NCI-H2196 (cell line): ENCODE measurements around the gene SYTL2.

Experiments
- DNase-seq: peaks from one replicate; lab custom pipeline; 2025; ENCODE audit not compliant: unreplicated experiment; lab: John Stamatoyannopoulos, UW

Gene SYTL2

DNA sequence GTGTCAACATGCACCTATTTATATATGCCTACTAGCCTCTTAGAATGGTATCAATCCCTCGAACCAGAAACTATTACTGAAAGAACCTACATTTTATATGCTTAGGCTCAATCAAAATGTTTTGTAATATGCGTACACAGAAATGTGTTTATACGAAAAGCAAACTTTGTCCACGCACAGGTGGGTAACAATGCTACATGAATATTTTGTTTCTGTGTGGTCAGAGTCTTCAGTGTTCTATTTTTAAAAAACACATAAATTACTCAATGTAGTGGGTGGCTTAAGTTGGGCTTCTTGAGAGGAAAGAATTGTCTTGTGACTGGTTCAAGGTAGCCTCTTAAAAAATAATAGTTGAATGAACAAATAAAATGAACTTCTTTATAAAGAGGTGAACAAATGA lies 46.1 kb downstream of the SYTL2 start:
- no peak for DNase-seq

DNA sequence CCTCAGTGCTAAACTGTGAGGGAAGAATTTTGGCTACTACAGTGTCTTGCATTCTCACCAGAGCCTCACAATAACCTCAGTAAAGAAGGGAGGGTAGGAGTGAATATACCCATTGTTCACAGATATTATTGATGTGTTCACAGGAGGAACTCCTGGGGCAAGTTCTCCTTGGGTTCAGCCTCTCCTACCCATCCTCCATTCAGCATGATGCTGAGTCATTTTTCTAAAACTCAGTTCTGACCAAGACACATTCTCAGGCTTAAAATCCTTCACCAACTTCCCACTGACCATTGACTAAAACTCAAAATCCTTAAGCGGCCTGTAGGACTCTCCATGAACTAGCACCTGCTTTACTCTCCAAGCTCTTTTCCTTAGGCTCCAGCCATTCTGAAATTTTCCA lies 48.7 kb downstream of the SYTL2 start:
- DNase-seq: no peak

DNA sequence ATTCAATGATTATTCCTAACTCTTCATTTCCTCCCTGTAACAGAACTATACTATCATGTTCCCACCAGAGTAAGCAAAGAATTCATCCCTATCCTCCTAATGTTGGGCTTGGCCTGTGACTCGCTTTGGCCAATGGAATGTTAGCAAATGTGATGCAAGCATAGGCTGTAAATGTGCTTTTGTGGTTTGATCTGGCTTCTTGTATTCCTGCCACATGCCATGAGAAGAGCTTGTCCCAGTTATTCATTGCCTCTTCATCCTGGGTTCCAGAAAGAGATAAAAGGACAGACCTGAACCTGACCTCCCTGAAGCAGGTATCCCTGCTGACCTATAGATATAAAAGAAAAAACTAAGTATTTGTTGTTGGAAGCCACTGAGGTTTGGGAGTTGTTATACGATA lies 51.0 kb downstream of the SYTL2 start:
- peak; percentile 40 for DNase-seq

DNA sequence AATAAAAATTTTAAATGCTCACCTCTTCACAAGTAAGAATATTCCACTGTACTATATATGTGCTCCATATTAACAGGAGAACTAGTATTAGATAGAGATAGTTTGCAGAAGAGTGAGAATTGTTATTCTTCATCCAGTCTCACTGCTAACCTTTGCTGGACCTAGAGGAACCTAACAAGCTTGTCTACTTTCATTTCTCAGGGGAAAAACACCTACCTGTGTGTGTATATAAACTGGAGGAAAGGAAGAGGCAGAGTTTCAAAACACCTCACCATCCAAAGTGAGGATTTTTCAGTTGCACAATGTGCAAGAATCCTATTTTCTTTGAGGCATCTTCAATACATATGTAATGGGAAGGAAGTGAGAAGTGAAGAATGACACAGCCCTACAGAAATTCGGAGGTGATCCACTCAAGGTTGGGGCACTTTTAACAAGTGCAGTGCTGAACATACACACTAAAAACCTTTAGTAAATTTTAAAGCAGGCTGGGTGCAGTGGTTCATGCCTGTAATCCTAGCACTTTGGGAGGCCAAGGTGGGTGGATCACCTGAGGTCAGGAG lies 52.4 kb downstream of the SYTL2 start:
- no peak for DNase-seq

GRCh38 chr11:85758026-85758425 lies 52.9 kb downstream of the SYTL2 start:
- DNase-seq: no peak

- DNase-seq: no peak
These were observed 54.3 kb downstream of the SYTL2 start for GRCh38 chr11:85756401-85757200.

DNA sequence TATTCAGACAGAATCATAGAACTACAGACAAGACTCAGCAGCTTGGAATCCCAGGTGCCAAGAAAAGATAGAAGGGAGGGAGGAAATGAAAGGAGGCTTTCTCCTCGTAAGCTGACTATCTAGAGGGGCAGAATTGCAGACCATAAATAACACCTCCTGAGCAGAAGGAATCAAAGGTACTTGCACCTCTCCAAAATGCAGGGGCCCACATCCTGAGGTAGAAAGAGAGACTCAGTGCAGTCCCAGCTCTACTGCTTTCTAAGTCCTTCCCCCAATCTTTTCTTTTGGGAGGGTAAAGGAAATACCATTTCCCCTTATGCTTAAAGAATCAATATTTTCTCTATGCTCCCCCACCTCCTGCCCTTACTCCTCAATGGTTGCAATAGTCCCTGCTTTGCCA lies 55.2 kb downstream of the SYTL2 start:
- no peak for DNase-seq

DNA sequence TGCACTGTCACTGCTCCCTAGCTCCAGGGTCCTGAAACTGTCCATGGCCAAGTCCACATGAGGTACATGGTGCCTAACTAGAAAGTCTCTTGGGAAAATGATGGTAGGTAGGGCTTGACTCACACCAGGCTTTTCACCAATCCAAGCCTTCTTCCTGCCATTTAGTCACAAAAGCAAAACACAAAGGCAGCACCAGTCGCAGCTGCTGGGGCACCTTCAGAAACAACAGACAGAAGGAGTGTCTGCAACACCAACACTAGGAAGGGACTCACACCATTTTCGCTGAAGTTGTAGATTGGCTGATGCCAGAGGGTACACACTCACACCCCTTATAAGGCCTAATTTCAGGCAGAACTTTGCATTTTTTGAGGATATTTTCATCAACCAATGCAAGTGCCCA lies 55.7 kb downstream of the SYTL2 start:
- no peak for DNase-seq

GRCh38 chr11:85752890-85753581 lies 57.9 kb downstream of the SYTL2 start:
- no peak for DNase-seq

DNA sequence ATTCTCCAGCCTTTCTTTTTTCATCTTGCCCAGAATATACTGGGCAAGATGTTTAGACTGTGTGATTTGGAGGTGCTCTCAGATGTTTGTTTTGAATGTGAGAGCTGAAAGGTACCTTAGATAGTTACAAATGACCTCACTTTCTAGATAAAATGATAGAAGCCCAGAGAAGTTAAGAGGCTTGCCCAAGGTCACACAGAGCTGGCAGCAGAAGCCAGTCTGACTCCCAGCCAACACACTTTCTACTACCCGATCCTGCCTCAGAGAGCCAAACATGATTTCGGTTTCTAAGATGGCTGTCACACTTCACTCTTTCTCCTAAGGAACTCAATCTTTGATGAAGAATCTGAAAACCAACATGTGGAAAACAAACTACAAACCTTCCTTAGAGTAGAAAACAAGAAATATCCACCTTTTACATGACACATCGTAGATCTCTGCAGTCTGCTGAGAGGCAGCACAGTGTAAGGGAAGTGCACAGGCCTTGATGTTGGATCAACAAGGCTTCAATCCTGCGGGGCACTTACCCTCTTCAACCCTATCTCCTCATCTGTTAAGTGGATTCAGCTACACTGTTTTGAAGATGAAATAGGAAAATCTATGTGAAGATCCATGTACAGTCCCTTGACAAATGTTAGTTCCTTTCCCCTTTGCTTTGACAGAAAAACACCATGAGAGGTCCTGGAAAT lies 58.6 kb downstream of the SYTL2 start:
- DNase-seq: no peak

- DNase-seq: no peak
These were observed 59.2 kb downstream of the SYTL2 start for GRCh38 chr11:85751724-85752123.

DNA sequence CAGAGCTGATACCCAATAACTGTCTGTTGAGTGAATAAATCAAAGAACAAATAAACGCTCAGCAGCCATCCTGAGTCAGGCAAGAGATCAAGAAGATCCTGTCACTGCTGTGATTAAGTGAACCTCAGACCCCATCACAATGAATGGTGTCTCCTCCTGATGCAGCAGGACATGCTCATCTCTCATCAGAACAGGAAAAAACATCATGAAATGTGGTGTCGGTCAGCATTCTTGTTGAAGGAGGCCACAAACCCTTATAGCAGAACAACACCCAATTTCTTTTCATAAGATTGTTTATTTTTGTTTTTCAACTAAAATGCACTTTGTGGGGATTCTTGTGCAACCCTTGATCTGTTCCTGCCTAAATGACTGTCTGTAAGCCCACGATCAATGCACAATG lies 60.3 kb downstream of the SYTL2 start:
- no peak for DNase-seq

DNA sequence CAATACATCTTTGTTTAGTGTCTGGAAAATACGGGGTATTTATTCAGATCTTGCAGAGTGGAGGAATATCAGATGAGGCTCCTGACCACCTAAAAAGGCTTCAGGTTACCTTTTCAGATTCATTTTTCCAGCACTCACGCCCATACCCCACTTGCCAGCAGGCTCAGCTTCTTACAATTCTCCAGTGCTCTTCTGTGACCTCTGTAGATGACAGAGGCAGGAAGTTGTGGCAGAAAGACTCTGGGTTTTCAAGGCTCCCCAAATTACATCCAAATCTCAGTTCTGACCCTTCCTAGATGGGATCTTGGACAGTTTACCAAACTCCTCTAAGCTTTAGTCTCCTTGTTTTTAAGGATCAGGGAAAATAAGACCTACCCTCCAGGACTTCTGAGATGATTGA lies 61.1 kb downstream of the SYTL2 start:
- no peak for DNase-seq

DNA sequence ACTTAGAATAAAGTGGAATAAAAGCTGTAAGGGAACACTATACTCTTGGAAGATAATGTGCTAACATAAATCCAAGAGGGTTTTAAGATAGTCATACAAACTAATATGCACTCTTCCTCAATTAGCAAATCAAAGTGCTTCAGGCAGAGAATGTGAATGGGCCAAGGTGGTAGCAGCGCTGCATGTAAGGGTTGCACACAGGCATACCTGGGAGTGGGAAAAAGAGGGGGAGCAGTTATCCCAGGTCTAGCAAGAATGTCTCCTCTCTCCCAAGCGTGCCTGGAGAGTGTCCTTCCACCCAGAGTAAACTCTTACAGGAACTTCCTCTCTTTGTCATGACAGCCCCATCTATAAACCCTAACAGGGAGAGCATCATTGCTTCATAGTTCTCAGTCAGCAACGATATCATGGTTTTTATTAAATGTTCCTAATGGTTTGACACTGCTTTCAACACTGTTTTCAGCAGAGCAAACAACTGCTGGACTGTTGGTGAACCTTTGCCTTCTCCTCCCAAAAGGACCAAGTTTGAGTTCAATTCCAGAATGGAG lies 61.6 kb downstream of the SYTL2 start:
- DNase-seq: no peak

- DNase-seq: no peak
These were observed 62.5 kb downstream of the SYTL2 start for GRCh38 chr11:85748455-85748891.

DNA sequence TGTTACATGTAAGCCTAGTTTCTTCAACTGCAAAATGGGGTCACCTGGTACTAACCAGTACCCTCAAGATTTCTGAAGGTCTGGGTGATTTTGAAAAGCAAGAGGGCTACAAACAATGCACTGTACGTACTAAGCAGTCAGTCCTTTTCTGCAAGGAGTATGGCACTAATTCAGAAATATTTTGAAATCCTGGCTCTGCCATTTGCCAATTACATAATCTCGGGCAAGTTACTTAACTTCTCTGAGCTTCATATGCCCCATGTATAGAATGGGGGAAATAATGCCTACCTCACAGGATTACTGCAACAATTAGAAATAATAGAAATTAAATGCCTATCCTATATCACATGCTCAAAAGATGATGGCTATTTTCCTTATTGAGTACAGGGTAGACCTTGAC lies 64.3 kb downstream of the SYTL2 start:
- no peak for DNase-seq

- DNase-seq: no peak
These were observed 65.3 kb downstream of the SYTL2 start for GRCh38 chr11:85745626-85746025.

- DNase-seq: no peak
These were observed 68.1 kb downstream of the SYTL2 start for GRCh38 chr11:85742873-85743275.

DNA sequence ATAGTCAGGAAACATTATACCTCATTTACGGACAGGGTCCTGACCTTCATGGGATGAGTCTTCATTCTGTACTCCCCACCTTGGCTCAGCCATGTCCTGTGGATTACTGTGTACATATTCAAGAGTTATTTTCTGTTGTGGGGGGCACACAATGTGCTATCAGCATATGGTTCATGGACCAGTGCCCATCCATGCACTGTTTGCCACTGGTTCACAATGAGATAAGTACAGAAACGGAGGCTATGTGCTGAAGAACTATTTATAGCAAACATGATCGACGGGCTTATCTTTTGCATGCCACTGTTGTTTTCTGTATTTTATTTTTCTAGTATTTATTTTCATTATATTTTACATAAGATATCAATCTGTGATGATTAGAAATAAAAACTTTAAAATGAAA lies 68.6 kb downstream of the SYTL2 start:
- DNase-seq: no peak

DNA sequence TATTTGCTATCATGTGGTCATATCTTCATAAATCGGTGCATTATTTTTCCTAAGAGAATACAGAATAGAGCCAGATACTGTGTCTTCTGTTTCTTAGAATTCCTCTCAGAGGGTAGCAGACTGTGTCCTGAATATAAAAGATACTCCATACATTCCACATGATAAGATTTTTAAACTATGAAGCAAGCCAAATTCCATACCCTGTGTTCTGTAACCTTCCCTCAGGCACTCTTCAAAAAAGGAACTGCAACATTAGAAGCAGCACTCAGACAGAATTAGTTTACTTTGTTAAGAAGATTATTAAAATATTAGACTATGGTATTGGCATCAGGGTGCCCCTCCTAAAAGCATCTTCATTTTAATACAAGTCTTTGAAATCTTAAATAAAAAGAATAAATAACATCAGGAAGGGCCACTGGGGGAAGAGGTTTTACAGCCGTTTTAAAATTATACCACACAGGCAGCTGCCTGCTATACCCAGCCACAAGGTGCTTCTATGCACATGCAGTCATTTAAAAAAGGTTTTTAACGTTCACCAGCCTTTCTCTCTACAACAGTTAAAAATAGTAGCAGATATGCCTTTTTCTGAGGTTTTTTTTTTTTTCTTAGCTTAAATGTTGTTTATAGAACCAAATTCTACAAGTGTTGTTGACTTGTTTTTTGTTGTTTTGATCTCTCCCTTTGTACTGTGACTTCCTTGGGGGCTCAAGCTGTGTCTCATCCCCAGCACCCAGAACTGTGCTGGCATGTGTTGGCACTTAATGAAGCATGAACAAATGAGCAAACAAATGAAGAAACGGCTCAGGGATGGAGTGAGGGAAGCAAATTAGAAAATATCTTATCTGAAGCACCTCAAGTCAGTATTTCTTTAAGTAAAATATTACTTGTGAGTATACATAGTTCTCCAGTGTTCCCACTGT lies 70.2 kb downstream of the SYTL2 start:
- no peak for DNase-seq
